KOPT-K1 (cell line): Measurements from ENCODE around the gene LYPD3.

ENCODE experiments used
- H3K27ac ChIP-seq: fragments of 200-600 bp; sonication (generic); 2 replicates; pipeline ENCODE4 v1.5.1; 2016; ENCODE audit warnings: antibody characterized with exemption, mild to moderate bottlenecking, low read depth, low read length; ENCODE audit not compliant: poor library complexity, severe bottlenecking
- H3K36me3 ChIP-seq: fragments of 200-600 bp; sonication (generic); 2 replicates; pipeline ENCODE4 v1.5.1; 2017; ENCODE audit warnings: antibody characterized with exemption, mild to moderate bottlenecking, low read length, moderate library complexity; ENCODE audit not compliant: insufficient read depth
- H3K9me3 ChIP-seq: fragments of 200-600 bp; sonication (generic); 2 replicates; pipeline ENCODE4 v1.5.1; 2017; ENCODE audit warnings: antibody characterized with exemption, low read length, mild to moderate bottlenecking; ENCODE audit not compliant: insufficient read depth, poor library complexity, severe bottlenecking

LYPD3 gene

DNA sequence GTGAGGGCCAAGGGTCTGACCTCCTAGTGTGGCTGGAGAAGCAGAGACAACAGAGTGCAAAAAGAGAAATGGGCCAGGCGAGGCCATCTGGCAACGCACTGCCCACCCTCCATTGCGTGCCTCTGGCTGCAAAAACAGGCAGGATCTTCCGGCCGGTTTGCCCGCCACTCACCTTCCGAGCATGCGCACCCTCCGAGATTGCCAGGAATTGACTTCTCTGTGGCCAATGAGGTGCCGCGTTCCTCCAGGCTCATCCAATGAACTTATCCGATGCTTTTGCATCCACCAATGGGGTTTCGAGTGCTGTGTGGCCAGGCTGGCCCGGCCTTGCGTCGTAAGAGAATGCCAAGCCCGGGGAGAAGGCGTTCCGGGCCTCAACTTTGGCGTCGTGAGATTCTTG lies 50.9 kb downstream of the LYPD3 start, which contains the start of gene TEX101:
Gene TEX101 (plus strand): TSS at position 337 of the 400 bp plus-strand sequence. CDS start 1,030 bp downstream, outside the sequence.
- H3K9me3 ChIP-seq = peaks cover 19% of the 10 kb centered on the region
- no peak within 1 kb of the TSS for H3K27ac ChIP-seq
- no peaks in the 10 kb centered on the region for H3K36me3 ChIP-seq

- Histone ChIP-seq H3K36me3 (no peaks in the 10 kb centered on the region), H3K27ac (no peak overlapping the region), H3K9me3 (peaks cover 19% of the 10 kb centered on the region)
Measured at GRCh38 chr19:43412441-43412840, 53.0 kb downstream of the LYPD3 start.
